NCI-H2227 (cell line): ENCODE data around the gene RTCB.

ENCODE experiments used
- DNase-seq: peaks from one replicate; lab custom pipeline; 2025; ENCODE audit not compliant: unreplicated experiment; lab: John Stamatoyannopoulos, UW

RTCB gene

DNA sequence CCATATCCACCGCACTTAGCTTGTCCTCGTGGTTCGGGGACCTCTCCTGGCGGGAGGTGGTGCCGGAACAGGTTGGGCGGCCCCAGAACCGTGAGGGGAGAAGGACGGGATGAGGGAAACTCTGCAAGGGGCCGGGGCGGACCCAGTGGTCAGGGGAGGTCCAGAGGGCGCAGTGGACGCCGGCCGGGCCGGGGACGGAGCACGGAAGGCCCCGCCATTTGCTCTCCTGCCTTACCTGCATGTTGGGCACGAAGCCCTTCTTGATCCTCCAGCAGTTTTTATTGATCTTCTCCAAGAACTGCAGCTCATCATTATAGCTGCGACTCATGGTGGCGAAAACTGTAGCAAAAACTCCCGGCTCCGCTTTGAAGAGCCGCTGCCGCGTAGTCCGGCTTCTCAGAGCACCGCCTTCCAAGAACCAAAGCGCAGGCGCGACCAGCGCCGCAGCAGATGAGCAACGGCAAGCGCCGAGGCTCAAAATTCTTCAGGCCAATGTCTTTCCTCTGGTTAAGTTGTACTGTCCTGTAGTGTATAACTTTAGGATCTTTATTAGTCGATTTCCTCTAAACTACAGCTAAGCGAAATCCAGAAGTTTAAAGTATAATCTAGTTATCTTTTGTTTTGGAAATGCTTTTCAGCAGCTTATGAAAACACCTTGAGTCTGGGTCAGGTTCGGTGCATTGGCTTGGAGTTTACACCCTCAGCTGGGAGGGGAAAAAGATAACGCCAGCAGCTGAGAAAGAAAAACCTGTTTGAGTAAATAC lies at the start of gene RTCB:
Gene RTCB, minus strand, starts transcription at position 419 of the 764 bp plus-strand sequence. Its CDS starts 91 bp downstream, at position 328.
- peak; percentile 90 for DNase-seq

DNA sequence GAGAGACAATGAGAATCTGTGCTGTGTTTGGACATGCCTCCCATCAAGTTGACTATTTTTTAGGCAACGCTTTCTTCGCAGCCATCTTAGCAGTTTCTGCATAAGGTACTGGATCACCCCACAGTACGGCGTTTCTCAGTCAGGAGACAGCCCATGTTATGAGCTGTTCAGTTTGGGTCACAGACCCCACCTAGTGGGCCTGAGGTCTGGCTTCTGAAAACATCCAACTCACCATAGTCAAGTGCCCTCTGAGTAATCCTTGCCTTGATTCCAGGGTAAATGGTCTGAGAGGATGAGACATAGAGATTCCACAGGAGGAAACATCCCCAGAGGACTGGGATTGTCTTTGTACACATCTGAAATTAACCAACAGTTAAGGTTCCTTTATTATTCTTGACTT lies 45.0 kb upstream of the RTCB start:
- no peak for DNase-seq

DNA sequence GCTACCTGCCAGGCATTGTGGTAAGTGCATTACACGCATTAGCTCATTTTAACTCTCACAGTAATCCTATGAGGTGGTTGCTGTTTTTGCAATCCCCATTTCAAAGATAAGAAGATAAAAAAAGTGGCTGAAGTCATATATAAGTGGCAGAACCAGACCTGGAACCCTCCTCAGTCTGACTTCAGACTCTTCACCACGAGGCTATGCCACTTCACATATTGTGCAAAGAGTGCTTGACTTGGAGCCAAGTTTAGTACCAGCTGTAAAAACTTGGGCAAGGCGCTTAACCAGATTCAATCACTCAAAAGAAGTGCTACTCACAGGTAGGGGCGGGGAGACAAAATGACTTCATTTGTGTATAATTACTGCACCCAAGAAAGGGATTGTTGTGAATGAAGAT lies 36.9 kb upstream of the RTCB start:
- DNase-seq: no peak

DNA sequence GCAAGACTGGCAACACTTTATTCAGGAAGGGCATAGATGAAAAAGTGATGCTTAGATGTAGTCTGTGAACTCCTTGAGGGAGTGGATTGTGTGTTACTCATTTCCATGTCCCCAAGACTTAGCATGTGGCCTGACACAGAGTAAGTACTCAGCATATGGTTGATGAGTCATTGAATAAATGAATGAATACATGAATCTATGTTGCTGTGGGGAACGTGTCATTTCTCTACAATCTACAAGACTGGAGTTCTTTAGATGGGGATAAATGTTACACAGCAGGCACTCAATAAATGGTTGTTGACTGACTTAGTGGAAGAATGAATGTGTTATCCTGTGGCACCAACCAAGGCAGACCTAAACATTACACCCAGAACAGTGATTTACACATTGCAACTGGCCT lies 34.3 kb upstream of the RTCB start:
- DNase-seq: no peak

DNA sequence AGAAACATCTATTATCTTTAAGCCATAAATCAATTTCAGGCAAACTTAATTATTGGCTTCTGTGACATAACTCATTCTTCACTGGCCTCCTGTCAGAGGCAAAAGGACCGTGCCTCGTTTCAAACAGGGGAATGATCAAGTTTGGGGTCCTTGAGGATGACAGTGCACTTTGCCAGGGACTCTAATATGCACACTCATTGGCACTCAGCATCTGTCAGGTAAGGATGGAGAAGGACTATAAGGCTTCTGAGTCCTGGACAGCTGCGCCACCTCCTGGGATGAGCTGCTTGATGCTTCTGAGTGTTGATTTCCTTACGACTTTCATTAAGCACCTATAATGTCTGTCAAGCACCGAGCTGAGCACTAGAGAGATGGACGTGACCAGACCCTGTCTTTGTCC lies 32.0 kb upstream of the RTCB start:
- peak; percentile 79 for DNase-seq

DNA sequence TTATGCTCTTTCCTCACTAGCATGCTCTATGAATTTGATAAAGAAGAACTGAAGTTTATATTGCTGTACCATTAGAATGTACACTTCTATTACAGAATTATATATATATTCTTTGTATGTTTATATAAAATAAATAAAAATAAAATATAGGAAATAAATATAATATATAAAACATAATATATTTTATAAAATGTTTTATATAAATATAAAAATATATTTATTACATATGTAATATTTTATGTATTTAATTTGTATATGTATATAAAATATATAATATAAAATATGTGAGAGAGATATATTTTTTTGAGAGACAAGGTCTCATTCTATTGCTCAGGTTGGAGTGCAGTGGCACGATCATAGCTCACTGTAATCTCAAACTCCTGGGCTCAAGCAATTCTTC lies 18.3 kb upstream of the RTCB start:
- DNase-seq: no peak

DNA sequence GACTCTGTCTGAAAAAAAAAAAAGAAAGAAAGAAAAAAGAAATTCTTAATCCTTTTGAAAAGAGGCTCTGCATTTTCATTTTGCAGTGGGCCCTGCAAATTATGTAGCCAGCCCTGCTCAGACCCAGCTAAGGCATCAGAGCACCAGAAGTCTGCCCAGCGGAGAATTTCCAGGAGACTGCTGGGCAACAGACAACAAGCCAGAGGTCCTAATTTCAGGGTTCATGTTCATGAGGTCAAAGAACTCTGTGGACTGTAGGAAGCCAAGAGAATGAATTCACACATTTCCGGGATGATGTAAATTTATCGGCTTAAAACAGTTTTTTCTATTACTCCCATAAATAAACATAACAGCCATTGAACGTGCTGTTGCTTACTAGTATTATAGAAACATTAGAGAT lies 14.8 kb upstream of the RTCB start:
- DNase-seq: no peak

DNA sequence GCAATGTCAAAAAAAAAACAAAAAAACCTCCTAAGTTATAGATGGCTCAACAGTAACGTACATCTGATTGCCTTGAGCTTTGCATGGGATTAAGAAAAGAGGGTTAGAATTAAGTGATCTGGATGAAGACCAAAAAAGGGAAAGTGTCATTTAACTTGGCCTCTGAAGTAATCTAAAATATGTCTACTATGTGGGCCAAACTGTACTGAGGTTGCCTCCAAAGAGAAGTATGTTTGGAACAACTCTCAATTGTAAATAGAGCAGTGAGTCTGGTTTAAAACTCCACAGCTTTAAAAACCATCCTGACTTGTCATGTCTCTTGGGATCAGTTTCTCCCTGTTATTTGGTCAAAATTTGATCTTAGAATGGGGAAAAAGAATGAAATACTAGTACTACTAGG lies 11.6 kb upstream of the RTCB start:
- DNase-seq: no peak

DNA sequence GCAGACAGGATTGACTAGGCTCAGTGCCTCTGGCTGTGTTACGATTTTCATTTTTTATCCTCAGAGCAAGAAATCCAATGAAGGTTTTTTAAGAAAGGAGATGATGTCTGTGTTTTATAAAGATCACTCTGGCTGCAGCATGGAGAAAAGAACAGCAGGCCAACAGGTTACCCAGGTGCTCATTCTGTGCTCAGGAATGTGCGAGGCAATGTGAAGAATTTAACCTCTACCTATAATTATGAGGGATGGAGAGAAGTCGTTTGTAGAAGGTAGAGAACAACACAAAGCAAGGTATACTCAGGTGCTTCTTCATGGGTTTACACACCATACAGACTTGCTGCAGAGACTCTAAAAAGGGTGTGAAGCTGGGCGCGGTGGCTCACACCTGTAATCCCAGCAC lies 10.0 kb upstream of the RTCB start:
- DNase-seq: no peak

DNA sequence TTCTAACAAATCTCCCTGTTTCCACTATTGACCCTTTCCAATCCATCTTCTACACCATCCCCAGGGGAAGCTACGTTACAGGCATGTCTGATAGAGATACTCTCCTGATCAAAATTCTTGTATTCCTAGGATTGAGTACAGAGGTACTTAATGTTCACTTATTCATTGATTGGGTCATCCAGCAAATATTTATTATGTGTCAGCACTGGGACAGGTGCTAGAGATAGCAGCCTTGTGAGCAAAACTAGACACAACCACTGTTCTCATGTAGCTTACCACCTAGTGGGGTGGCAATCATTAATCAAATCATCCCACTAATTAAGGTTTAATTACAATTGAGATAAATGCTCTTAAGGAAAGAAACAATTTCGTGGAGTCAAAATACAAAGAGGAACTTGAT lies 9.4 kb upstream of the RTCB start:
- DNase-seq: no peak

DNA sequence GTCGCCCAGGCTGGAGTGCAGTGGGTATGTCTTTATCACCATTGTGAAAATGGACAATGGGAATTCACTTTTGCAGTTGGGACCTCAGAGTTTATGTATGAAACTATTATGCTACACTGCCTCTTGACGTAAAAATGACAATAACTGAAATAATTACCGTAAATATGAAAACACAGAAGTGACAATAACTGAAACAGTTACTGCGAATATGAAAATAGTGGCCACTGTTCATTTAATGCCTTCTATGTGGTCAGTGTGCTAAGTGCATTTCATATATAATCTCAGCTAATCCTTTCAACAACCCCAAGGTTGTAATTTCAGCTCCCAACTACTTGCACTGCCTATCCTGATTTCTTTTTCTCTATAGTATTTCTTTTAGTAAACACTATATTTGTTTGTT lies 5.9 kb upstream of the RTCB start:
- no peak for DNase-seq

DNA sequence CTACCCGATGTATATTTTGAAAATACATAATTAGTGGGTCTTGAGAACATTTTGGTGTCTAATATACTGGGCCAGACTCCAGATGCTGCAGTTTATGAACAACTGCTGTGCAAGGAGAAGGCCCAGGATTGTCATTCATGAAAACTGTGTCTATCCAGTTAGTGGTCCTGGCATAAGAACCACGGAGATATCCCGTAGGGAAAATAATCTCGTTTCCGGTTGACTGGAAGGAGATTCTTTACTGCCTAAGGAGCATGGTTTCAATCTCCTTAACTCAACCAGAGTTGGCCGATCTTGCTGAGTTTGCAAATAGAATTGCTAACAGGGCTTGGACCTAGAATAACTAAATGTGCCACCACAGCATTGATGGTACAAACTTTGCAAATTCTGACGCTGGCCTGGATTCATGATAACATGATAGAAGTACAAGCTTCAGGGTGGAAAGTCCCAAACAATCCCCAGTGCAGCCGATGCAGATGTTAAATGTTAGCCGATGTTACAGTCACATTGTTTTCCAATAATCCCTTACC lies 4.6 kb upstream of the RTCB start:
- no peak for DNase-seq

DNA sequence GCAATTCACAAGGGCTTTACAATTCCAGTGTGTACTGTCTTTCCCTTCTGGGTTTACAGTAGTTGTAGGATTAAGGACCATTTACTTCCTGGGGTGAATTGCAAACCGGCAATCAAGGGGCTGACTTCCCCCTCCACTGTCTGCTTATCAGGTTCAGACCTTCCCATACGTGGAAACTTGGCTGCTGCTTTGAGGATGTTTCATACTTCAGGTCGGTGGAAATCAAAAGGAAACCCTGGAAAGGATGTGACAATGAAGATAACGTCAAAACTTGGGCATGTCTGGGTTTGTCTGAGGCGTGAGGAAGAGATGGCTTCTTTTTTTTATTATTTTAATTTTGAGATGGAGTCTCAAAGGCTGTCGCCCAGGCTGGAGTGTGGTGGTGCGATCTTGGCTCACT lies 2.1 kb upstream of the RTCB start:
- no peak for DNase-seq

DNA sequence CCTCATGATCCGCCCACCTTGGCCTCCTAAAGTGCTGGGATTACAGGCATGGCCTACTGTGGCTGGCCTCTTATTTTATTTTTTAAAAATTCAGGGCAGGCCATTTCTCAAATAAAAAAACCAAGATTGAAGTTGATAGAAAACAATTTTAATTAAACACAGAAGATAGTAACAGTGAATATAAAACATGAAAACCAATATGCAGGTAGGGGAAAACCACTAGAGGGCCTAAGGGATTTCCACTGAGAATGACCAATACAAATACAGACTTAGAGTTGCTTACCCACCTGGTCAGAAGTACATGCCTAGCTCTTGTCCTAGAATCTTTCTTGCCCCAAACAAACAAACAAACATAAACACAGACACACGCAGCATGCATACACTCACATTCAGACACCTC lies 1.7 kb upstream of the RTCB start:
- DNase-seq: peak; percentile 22

DNA sequence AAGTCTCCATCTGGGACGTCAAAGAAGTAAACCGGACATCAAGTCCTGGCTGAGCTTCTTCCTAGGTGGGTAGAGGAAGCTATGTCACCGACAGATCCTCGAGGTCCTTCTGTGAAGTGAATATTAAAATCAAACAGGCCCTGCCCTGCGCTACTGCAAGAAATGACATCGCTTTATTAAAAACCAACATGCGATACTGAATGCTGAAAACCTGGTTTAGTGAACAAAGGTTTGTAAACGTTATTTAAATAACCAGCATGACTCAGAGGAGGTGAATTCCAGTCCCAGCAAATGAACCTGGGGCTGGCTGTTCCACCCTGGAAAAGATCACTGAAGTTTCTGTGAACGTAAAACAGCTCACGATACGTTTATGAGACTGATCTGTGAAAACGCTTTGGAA lies 645 bp downstream of the RTCB start:
- no peak for DNase-seq

DNA sequence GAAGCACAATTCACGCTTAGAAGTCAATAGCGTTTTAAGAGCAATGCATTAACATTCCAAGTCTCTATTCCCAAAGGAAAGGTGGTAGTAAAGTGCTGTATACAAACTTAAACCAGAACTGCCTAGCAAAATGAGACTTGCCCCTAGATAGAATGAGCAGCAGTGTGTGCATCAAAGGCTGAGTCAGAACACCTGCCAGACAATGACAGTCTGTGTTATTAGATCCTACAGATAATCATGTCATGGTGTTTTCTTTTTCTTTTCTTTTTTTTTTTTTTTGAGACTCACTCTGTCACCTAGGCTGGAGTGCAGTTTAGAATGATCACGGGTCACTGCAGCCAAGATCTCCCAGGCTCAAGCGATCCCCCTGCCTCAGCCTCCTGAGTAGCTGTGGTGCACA lies 1.6 kb downstream of the RTCB start:
- DNase-seq: no peak

DNA sequence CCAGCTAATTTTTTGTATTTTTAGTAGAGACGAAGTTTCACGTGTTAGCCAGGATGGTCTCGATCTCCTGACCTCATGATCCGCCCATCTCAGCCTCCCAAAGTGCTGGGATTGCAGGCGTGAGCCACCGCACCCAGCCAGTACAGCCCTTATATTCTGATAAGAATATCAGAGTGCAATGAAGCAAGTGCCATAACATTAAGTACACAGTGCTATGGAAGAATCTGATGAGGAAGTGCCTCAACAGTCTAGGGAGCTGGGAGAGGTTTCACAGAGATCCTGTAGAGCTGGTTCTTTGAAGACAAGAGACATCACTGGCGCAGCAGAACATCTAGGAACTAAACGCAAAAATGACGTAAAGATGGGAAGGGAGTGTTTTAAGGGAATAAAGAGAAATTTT lies 2.1 kb downstream of the RTCB start:
- DNase-seq: no peak

DNA sequence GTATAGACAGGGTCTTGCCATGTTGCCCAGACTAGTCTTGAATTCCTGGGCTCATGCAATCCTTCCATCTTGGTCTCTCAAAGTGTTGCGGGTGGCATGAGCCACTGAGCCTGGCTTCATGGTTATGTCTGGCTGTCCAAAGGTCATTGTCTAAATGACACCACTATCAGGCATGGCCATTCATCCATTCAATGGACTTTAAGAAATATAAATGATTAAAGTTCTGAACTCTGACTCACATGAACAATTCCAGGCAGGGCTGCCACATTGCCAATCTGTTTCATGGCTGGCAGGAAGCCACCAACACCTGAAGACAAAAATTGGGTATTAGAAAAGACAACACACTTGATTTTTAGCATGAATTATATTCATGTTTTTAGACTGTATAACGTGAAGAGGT lies 4.1 kb downstream of the RTCB start:
- DNase-seq: no peak

DNA sequence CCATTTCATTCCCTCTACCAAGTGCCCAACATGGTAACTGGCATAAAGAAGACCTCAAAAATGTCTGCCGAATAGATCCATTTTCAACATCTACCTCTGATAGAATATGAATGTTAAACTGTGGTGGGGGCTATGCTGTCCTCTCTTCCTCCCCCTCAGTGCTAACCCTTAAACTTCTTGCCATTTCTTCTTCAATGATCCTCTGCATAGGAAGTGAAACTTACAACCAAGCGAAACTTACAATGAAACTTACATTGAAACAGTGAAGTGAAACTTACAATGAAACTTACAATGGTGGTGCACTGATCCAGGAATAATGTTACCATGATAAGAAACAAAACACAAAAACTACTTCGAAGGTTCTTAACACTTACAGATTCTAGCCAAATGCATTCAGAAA lies 4.7 kb downstream of the RTCB start:
- no peak for DNase-seq

DNA sequence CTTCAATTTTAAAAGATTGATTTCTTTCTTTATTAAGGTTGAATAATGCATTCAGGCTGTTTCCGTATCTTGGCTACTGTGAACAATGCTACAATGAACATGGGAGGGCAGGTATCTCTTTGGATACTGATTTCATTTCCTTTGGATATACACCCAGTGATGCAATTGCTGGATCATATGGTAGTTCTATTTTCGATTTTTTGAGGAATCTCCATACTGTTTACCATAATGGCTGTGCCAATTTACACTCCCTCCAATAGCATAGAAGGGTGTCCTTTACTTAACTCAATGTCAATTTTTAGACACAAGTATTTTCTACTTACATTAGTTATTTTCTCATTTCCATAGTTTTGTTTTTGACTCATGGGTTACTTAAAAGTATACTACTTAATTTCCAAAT lies 8.0 kb downstream of the RTCB start:
- no peak for DNase-seq

DNA sequence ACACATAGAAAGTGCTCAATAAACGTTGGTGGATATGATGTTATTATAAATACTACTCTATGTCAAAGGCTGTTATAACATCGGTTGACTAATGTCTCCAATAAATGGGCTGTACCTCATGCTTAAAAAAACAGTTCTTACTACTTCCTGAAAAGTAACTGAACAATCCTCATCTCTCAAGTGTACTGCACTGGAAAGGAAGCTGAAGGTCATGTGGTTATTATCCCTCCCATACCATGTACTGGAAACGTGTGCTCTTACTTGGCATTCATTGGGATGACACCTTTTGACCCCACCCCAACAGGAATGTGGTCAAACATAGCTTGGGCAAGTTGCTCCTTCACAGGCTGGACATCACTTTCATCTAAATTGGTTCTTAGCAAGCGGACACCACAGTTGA lies 10.6 kb downstream of the RTCB start:
- DNase-seq: no peak

DNA sequence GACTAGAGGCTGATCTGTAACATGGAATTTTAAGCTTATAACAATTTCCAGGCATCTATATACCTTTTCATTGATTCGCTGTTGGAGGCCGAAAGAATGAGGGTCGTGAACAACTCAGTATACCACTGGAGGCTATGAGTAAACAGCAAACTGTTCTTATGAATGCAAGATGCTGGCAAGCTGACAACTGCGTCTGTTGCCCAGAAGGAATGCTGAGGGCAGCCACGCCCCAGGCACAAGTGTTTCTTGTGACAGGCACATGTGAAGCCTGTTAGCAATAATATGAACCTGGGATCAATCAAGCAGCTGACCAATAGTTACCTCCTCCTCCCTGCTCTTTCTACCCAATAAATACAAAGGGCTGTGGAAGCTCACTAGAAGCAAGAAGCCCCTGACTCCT lies 15.3 kb downstream of the RTCB start:
- DNase-seq: no peak

DNA sequence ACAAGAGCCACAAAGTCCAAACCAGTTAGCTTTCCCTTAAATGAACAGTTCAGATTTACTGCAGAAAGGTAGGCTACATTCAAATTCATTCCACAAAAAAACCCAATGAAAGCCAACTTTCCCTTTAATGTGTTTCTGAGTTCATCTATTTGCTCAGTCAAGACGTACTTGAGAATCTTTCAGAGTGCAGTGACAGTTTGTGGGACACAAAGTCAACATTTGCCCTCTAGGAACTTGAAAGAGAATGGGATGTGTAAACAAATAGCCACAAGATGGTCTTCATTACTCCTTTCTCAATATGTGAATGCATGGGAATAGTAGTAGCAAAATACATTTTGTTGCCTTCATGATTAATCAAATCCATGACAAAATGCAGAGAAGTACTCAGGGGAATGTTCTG lies 15.8 kb downstream of the RTCB start:
- no peak for DNase-seq
